Activated gamma-delta T cell treated with Interleukin-2 at 50 U/mL for 16 hours (primary cell): Measurements from ENCODE around the gene HACD2.
"Not testable (repeated sequence)": the region's sequence is repeated elsewhere in the genome, so short reads cannot be mapped to it uniquely, and the experiment has no call there.

ENCODE experiments used
- DNase-seq: peaks from one replicate; pipeline ENCODE4 v3.0.0-alpha.2; 2020

HACD2 gene

DNA sequence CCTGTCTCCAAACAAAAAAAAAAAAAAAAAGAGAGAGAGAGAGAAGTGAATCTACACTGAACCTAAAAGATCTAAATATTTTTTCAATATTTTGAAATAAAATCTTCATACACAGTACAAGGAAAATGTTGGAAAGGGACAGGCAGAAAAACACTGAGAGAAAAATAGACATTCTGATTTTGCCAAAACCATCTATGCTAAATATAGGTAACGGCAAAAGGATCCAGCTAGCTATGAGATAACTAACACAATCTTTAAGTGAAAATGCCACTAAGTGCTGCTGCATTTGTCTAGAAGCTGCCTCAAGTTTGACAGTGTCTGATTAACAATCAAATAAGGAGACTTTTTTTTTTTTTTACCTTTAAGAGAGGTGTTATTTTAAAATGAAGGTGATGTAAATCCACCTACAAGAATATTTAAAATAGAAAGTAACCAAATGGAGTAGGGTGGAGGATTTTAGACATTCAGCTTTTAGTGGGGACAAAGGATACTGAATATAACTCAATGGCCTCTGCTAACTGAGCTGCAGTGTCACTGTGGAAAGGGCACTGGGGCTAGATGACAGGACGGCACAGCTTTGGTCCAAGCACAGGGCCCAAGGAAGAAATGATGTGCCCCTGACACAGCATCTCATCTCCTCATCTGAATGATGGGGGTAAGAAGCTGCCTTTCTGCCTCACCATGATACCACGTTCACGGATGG lies 62.4 kb downstream of the HACD2 start:
- DNase-seq = no peak

DNA sequence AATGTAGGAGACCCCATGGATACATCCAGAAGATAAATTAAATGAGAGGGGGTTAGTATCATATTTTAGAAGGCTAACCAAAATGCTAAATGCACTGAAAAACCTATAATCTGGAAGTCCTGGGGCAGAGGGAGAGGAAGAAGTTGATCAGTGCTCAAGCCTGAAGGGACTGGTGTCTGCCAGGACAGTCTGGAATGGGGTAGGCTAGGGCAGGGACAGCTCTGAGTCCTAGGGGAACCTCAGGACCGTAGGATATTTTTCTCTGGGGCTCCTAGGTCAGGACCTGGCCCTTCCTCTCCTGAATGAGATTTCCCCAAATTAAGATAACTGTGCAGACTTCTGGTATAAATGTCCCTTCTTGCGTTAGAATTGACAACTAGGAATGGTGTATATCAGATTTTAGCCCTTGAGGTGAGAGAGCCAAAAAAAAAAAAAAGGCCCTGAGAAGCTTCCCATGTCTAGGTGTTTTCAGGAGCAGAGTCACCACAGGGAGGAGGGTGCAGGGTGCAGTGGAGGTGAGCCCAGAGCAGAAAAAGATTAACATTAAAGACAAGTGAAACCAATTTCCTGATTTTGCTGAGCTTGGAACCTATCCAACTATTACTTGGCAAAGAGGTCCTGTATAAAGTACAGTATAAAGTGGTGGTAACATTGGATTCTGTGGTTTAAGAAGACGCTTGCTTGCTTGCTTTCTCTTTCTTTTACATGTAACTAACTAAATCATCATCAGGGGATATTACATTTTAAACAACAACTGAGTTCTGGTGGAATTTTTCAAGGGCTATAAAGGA lies 63.5 kb downstream of the HACD2 start:
- no peak for DNase-seq

DNA sequence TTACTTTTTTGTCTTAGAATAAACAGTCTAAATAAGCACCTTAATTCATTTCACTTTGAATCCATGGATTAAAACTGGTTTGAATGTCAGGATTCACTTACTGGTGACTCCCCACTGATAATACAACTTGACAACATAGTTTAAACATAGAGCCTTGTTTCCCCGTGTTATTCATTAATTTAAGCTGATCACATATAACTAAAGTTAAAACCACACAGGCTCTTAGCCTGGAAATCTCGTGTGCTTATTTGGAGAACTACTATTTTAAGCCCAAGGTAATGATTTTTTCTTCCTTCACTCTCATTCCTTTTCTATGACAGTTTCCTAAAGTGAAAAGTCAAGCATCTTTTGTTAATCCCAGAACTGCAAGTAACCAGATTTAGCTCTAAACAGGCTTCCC lies 64.2 kb downstream of the HACD2 start:
- DNase-seq = no peak

DNA sequence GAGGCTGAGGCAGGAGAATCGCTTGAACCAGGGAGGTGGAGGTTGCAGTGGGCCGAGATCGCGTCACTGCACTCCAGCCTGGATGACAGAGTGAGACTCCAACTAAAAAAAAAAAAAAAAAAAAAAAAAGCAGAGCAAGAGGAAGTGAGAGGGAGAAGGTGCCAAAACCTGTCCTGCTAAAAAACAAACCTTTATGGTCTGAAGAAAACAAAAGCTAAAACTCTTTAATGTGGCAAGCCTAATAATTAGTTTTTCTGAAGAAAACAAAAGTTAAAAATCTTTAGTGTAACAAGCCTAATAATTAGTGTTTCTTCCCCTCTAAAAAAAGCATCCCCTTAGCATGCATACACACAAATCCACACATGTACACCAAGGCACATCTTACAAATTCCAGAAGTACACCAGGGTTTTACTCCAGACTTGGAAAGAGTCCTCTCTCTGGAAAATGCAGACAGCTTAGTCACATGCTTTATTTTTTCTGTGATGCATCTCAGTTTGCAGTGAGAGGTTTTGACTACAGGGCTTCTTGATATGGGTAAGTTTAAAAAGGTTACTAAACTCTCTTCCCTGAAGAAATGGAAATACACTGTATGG lies 65.9 kb downstream of the HACD2 start:
- DNase-seq = no peak

DNA sequence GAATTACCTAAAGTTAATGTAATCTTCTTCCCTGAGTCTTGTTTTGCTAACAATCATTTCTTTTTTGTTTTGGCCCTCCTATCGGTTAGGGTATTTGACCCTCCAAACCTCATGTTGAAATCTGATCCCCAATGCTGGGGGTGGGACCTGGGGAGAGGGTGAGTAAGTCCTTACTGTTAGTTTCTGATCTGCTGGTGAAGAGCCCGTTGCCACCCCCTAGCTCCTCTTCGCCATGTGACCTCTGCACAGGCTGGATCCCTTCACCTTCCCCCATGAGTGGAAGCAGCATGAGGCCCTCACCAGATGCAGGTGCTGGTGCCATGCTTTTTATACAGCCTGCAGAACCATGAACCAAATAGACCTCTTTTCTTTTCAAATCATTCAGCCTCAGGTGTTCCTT lies 73.1 kb downstream of the HACD2 start:
- no peak for DNase-seq

DNA sequence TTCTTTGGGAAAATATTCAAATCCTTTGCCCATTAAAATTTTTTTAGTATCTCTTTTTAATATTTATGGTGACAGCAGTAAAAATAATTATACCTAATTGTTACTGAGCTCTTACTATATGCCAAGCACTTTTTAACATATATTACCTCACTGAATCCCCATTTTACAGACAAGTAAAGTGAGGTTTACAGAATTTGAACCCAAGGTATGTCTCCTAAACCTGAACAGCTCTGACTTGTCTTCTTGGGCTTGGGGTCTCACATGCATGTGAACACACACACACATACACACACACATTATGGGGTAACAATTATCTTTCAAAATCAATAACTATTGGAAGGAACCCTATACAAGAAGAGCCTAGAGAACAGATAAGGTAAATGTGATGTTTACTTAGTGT lies 73.8 kb downstream of the HACD2 start:
- DNase-seq = no peak

DNA sequence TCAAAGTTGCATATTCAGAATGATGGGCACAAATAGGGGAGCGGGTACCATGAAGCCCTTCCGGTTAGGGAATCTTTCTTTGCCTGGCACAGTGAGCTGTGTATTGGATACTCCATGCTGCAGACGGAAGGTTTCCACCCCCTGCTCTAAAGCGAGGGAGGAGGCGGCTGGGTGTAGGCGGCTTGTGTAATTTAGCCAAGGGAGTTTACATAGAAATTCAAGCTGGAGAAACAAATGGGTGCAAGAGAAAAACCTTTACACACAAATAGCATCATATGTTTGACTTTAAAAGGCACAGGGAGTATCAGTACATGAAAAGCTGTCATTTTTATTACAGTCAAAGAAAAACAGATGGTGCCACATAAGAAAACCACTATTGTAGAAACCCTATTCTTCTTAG lies 76.7 kb downstream of the HACD2 start:
- no peak for DNase-seq

DNA sequence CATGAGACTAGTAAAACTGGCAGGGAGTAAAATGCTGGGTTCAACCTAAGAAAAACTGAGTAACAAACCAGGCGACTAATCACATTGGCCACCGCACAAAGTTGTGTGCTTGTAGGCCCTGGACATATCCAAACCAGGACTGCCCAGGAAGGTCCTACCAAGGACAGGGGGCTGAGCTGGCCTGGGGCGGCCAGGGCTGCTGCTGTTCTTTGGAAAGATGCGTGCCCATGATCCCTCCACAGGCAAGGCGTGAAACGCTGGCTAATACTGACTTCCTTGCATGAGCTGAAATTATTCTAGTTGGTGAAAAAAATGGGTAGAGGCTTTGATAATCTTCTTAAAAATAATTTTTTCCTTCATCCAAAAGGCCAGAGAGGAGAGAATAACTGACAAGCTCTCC lies 79.0 kb downstream of the HACD2 start:
- no peak for DNase-seq

DNA sequence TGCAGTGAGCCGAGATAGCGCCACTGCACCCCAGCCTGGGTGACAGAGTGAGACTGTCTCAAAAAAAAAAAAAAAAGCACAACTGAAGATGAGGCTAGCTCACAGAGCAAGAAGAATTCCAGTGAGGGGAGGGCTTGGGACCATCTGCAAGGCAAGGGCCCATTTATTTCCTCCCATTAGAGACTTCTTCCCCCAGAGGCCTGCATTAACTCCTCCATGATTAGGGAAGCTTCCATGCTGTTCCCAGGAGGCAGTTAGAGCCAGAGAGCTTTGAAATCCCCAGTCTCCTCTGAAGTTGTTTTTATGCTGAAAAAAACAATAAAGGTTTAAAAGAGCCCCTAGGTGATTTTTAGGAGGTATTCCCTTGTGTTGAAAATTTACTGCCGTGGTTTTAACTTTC lies 81.7 kb downstream of the HACD2 start:
- no peak for DNase-seq

DNA sequence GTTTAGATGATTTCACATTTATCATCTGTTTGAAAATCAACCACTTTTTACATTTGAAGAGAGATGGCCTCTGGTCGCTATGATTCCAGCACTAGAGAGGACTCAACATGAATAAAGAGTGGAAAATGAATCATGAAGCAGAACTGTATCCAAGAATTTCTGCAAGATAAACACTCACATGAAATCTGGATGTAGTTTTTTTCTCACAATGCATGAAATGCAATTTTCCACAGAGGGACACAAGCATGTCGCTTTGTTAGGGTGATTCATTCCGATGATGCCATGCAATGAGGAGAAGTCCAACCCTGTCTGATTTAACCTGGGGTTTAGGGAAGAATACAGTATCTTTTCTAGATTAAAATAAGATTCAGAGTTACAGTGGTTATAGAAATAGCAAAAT lies 85.5 kb downstream of the HACD2 start:
- DNase-seq = no peak

DNA sequence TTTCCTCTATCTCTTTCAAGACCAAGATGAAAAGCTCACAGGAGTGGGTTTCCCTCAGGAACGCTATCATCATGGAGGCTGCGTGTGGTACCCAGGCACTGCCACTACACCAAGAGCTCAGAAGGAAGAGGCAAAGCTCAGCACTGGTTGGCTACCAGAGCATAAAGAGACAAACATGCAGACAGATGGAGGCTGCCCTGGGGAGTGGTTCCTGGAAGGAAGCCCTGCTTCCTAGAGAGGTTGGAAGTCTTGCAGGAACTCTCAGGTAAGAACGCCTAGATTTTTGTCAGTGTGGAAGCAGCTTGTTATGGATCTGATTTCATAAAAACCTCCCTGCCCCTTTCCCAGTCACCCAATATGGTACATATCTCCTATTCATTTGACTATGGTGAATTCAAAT lies 86.1 kb downstream of the HACD2 start:
- DNase-seq = no peak

DNA sequence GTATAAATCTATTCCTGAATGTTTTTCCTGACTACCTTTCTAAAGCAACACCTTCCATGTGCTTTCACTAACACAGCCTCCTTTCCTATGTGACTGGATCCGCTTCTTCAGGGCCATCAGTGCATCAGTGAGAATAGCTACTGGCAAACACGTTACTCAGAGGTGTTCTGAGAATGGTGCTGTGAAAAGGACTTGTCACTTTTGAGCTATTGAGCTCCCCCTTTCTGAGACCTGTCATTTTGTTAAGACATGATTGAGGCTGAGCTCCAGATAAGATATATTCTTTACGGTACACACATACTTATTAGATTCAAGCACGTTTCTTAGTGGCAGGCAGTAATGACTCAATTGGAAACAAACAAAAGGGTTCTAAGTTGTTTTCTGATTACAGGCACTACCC lies 90.9 kb downstream of the HACD2 start:
- DNase-seq = no peak

DNA sequence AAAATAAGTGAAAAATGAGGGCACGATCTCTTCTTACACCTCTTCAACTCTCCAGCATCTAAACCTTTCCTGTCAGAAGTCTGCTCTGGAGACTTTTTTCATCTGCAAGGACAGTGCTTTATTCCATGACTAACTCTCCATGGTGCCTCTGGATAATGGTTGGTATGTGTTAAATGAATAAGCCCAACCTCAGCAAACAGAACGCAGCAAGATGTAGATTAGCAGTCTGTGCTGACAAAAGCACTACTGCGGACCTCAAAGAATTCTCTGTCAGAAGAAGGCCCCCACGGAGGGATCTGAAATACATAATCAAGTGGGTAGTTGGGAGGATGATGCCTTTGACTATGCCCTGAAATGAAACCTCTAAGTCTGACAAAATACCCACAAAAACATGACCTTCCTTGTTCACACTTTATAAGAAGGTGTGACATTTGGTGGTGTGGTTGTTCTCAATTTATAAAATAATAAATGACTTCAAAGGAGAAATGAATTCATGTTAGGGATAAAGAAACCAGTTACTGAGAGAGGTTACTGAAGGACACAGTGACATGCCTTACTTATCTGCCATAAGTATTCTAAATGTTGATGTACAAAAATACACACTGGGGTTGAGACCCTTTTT lies 92.8 kb downstream of the HACD2 start:
- DNase-seq = no peak

DNA sequence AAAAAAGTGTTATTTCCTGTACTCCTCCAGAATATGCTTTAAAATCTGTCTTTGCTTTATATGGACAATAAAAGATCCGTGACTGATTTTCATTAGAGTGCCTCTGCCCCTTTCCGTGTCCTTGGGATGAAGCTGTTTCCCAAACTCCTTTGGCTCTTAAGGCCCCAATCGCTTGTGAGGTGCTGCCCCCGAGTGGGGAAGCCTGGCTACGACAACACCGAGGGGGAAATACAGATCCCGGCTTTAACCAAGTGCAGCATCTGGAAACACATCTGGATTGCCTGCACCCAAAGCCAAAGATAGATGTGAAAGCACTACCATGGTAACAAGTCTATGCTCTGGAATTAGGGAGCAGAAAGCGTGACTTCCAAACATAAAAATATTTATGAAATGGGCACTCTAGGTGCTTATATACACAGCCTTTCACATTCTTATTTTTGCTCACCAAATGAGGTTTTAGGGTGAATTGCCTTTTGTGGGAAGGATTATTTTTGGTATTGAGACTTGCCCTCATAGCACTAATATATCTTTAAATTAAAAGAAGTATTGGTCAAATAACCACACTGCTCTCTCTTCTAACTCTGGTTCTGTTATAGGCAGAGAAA lies 95.4 kb downstream of the HACD2 start:
- no peak for DNase-seq

DNA sequence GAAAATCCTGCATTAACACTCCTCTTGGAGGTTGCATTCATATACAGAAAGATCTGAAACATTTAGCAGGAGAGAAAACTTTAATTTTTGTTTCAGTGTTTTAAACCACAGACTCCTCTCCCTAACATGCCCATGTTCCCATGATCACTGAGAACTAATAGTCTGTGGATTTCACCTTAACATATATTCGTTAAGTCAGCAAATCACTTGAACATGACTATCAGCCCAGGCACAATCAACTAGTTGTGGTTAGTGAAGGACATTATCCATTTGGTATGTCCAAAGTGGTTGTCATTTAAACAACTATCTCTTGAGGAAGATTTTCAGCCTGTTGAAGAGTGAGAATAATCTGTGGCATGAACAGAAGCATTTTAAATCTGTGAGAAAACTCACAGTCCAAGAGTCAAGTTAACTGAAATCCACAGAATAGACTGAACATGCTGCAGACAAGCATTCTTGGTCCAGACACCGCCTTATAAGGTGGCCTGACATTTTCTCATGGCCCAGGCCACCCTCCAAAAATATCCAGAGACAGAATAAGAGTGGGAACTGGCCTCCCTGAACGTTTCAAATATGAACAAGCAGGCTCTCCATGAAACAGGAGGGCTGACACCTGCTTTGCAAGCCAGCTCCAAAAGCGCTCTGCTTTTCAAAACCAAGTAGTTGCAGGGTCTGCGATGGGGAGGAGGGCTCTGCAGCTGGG lies 96.1 kb downstream of the HACD2 start:
- DNase-seq = no peak

DNA sequence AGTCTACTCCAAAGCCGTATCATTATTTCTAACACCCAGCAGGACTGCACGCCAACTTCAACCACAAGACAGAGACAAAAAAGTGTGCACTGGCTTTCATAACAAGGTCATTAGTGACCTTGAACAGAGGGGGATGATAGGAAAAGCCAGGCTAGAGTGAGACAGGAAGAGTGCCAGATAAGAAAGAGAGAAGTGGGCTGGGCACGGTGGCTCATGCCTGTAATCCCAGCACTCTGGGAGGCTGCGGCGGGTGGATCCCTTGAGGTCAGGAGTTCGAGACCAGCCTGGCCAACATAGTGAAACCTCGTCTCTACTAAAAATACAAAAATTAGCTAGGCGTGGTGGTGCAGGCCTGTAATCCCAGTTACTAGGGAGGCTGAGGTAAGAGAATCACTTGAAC lies 97.8 kb downstream of the HACD2 start:
- DNase-seq = not testable (repeated sequence)

DNA sequence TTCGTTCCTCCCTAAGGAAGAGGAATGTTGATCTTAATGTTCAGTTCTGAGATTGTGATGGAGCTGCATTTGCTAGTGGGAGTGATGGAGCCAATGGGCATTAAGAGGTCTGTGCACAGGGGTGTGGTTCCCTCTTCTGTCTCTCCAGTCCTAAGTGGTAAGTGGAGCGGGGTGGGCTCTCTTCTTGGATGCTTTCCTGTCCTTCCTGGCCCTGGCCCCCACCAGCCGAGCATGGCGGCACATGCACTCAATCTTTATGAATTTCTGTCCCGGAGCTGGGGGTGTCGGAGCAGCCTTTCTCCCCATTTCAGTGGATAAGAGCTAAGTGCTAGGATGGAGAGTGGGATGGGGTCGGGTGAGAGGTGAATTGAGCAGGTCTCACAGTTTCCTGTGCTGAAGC lies 98.4 kb downstream of the HACD2 start:
- DNase-seq = no peak

DNA sequence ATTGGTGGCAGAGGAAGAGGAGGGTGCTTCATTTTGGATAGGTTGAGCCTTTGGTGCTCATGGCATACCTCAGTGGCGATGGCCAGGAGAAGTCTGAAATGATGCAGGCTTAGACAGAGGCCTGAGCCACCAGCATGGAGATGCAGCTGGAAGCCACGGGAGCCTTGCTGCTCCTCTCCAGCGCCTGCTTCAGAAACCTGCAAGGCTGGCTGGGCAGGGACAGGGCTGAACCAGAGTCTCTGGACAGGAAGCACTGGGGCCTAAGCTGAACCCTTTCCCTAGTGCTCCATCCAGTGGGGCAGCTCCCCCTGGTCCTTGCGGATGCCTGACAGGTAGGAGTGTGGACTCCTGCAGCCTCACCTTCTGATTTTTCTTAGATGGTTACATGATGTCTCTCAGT lies 99.3 kb downstream of the HACD2 start:
- DNase-seq = no peak

DNA sequence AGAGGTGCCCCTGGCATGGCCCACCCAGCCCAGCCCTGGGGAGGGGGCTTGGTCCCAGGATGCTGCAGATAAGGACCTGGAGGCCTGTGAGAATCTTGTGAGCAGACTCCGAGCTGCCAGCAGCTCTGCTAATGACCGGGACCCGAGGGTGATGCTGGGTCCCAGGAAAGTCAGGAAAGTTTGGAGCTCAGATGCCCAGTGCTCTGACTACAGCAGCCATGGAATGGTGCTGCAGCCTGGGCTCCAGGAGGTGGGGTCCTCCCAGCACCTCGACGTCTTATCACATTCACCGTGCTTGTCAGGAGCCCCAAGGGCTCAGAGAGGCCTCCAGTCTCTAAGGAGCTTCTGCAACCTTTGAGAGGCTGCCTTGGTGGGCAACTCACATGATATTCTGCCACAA lies 101.7 kb downstream of the HACD2 start:
- no peak for DNase-seq

DNA sequence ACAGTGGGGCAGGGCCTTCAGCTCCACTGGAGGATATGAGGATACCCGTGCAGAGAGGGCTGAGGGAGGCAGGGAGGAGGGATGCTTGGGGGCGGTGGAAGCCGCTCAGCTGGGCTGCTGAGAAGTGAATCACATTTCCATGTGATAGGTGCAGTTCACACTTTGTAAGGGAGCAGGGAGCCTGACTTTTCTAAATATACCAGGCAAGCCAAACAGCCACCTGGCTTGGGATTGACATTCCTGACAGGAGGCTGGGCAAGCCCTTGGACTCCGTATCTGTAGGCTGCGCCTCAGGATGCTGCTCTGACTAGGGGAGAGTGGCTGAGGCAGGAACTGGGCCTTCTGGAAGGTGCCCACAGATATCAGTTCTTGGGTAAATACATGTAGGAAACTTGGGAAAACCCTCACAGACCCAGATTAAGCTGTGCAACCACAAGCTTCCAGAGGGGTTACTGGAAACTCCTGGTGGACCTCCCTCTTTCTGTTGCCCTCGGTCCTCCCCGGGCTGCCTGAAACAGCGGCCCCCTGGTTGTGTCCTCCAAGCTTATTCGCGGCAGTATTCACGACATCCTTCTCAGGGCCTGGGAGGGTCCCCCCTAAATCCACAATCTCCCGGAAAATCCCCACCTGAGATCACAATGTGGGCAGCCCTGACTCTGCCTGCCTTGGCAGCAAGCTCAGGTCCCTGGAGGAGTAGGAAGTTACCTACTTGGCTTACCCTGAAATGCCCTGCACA lies 103.0 kb downstream of the HACD2 start:
- DNase-seq = no peak

DNA sequence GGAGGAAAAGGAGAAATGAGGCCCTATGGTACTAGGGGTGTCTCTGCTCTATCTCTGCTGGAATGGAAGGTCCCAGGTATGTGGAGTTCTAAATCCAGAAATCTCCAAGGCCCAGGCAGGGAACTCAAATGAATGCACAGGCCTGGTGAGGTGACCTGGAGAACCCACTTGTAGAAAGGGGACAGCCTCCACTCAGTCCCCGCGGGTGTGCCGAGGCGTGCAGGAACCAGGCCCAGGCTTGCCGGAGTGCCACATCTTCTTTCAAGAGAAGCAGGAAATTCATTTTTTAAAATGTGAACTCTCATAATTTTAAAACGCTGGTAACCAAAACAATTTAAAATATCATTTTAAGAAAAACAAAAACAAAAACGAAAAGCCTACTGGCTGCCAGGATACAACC lies 103.8 kb downstream of the HACD2 start:
- no peak for DNase-seq

DNA sequence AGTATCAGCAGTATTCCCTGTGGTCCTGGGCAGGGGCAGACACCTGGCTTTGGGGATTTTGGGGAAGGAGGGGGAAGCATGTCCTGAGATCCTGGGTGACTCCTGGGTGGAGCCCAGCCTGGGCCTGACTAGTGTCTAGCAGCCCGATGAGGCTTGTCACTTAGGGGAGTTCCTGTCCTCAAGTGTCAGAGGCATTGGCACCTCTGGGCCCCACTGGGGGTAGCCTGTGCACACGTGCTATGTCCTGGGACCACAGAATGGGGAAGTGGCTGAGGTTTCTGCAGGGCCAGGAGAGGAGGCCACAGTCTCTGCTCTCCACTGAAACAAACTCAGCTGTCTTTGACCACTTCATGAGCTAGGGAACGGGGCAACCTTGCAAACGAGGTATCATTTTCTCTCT lies 104.4 kb downstream of the HACD2 start:
- DNase-seq = no peak
